A549 (cell line): ENCODE data around the gene RGS19. TPM values are rescaled to one million over a fixed set of nuclear protein-coding genes. Genes with fewer than 3 reads are reported as not detected.

Experiments
- ATAC-seq, 2 experiments: fragments of 200-7000 bp in 1 of 2; fragments of >200 bp in 1 of 2; cut with Nextera tagmentation in 1 of 2; cut with Tn5 transposase in 1 of 2; 3 replicates each; pipeline versions ENCODE4 v1.8.0 to v1.9.1; 2018 to 2020; ENCODE audit warnings: mild to moderate bottlenecking in 1 of 2, moderate library complexity in 1 of 2
- CTCF ChIA-PET: fragments of 300-600 bp; sonication (Branson Sonifier 250); formaldehyde crosslinking; extraction: SDS; loops from one replicate; lab custom pipeline; 2021; ENCODE audit warnings: antibody characterized with exemption, inconsistent platforms; lab: Yijun Ruan, JAX
- POLR2A ChIA-PET: fragments of 350-600 bp; formaldehyde crosslinking; extraction: SDS; loops from one replicate; lab custom pipeline; 2021; ENCODE audit warnings: antibody characterized with exemption, inconsistent platforms; lab: Yijun Ruan, JAX
- DNase-seq, 2 experiments: peaks; one replicate each; pipeline versions ENCODE4 v3.0.0 to v3.0.0-alpha.2; 2011 to 2016; ENCODE audit warnings: low read depth in 1 of 2, low spot score in 1 of 2
- FAIRE-seq: peaks from 2 replicates; lab custom pipeline; 2011; peaks lifted over from hg19 to GRCh38; lab: Jason Lieb, UNC
- H3K27ac ChIP-seq, 2 experiments: fragments of >200 bp; sonication (Bioruptor Twin); formaldehyde crosslinking; 3 replicates each; pipeline ENCODE4 v1.5.1; 2016 to 2017
- H3K4me1 ChIP-seq: fragments of >200 bp; sonication (Bioruptor Twin); formaldehyde crosslinking; 3 replicates; pipeline ENCODE4 v1.6.1; 2016
- H3K4me2 ChIP-seq: fragments of >200 bp; sonication (Bioruptor Twin); formaldehyde crosslinking; 3 replicates; pipeline ENCODE4 v1.6.1; 2016
- H3K4me3 ChIP-seq: fragments of >200 bp; sonication (Bioruptor Twin); formaldehyde crosslinking; 3 replicates; pipeline ENCODE4 v1.5.1; 2016
- H3K9me3 ChIP-seq: fragments of >200 bp; sonication (Bioruptor Twin); formaldehyde crosslinking; 3 replicates; pipeline ENCODE4 v1.6.1; 2016
- CHD4 ChIP-seq: fragments of 200-600 bp; sonication (generic); IDR thresholded peaks from 2 replicates; pipeline ENCODE4 v1.6.1; 2016; ENCODE audit warnings: antibody characterized with exemption, mild to moderate bottlenecking, borderline replicate concordance
- E2F6 ChIP-seq: IDR thresholded peaks from 2 replicates; pipeline ENCODE4 v1.6.1; 2012; ENCODE audit warnings: low read depth, borderline replicate concordance
- FOXS1 ChIP-seq: fragments of 250-450 bp; sonication (Bioruptor Pico); IDR thresholded peaks from 2 replicates; pipeline ENCODE4 v1.5.0; 2020; ENCODE audit warnings: mild to moderate bottlenecking, moderate library complexity
- HEYL ChIP-seq: fragments of 250-450 bp; sonication (Bioruptor Pico); IDR thresholded peaks from 2 replicates; pipeline ENCODE4 v1.8.0; 2021; ENCODE audit warnings: mild to moderate bottlenecking, moderate library complexity
- HMGXB4 ChIP-seq: fragments of 250-450 bp; sonication (Bioruptor Pico); IDR thresholded peaks from 2 replicates; pipeline ENCODE4 v1.5.0; 2021; ENCODE audit warnings: mild to moderate bottlenecking, moderate library complexity, borderline replicate concordance
- HOXB13 ChIP-seq: fragments of 250-450 bp; sonication (Bioruptor Pico); IDR thresholded peaks from 2 replicates; pipeline ENCODE4 v1.5.0; 2020; ENCODE audit warnings: low read depth, mild to moderate bottlenecking, moderate library complexity
- JUN ChIP-seq, 2 experiments: fragments of >200 bp; sonication (Bioruptor Twin); formaldehyde crosslinking; IDR thresholded peaks; 2 replicates in 1 of 2; 3 replicates in 1 of 2; pipeline ENCODE4 v1.6.1; 2016 to 2017
- MAFK ChIP-seq: fragments of 450-650 bp; IDR thresholded peaks from 2 replicates; pipeline ENCODE4 v1.6.1; 2014; ENCODE audit not compliant: partially characterized antibody
- MAX ChIP-seq: IDR thresholded peaks from 2 replicates; pipeline ENCODE4 v1.6.1; 2012
- MAZ ChIP-seq: fragments of 150-350 bp; IDR thresholded peaks from 2 replicates; pipeline ENCODE4 v1.6.1; 2014; ENCODE audit warnings: antibody characterized with exemption, low read depth, low read length, borderline replicate concordance
- MYC ChIP-seq: IDR thresholded peaks from 2 replicates; pipeline ENCODE4 v1.6.1; 2012; ENCODE audit warnings: mild to moderate bottlenecking, inconsistent platforms, low read length, improper control_type of control experiment, borderline replicate concordance
- NFE2L2 ChIP-seq: fragments of 150-350 bp; conservative IDR thresholded peaks from 2 replicates; pipeline ENCODE4 v1.6.1; 2014; ENCODE audit warnings: low read length
- PHF8 ChIP-seq: fragments of 200-600 bp; sonication (generic); IDR thresholded peaks from 2 replicates; pipeline ENCODE4 v1.6.1; 2016; ENCODE audit warnings: low read depth, mild to moderate bottlenecking, antibody characterized with exemption, moderate library complexity, borderline replicate concordance
- POLR2A ChIP-seq: IDR thresholded peaks from 2 replicates; pipeline ENCODE4 v1.6.1; 2012; ENCODE audit warnings: mild to moderate bottlenecking, low read length
- RAD21 ChIP-seq, 2 experiments: fragments of >200 bp in 1 of 2; sonication (Bioruptor Twin) in 1 of 2; formaldehyde crosslinking in 1 of 2; IDR thresholded peaks in 1 of 2; conservative IDR thresholded peaks in 1 of 2; 2 replicates in 1 of 2; 3 replicates in 1 of 2; pipeline ENCODE4 v1.6.1; 2012 to 2018; ENCODE audit warnings: inconsistent platforms in 1 of 2
- RFX5 ChIP-seq: fragments of 450-650 bp; IDR thresholded peaks from 2 replicates; pipeline ENCODE4 v1.7.1; 2014; ENCODE audit warnings: antibody characterized with exemption, mild to moderate bottlenecking, moderate library complexity
- TP53 ChIP-seq: fragments of 250-450 bp; sonication (Bioruptor Pico); IDR thresholded peaks from 2 replicates; pipeline ENCODE4 v1.5.0; 2021; ENCODE audit warnings: mild to moderate bottlenecking, moderate library complexity
- ZSCAN20 ChIP-seq: fragments of 250-450 bp; sonication (Bioruptor Pico); IDR thresholded peaks from 2 replicates; pipeline ENCODE4 v1.8.0; 2022; ENCODE audit warnings: mild to moderate bottlenecking, moderate library complexity
- WGBS: methylation state at CpG from one replicate; pipeline ENCODE4 v1.1.6; 2017; ENCODE audit errors: missing lambda C conversion rate; 5-methylcytosine and 5-hydroxymethylcytosine counted together
- polyA plus RNA-seq, 4 experiments: library from polyadenylated mRNA; depleted of rRNA in 3 of 4; stranded (reverse); fragments of >200 nt; fragmentation: RNase III in 1 of 4; extraction: RNeasy Plus Mini Kit Qiagen cat#74134 plus additional on column Dnase treatment in 1 of 4; gene quantifications; 2 replicates in 3 of 4; 3 replicates in 1 of 4; pipeline ENCODE4 v1.2.3, GENCODE V29; 2011 to 2017
- TF ChIP-seq, protein P1 (sequence below): fragments of 250-450 bp; sonication (Bioruptor Pico); IDR thresholded peaks from 2 replicates; pipeline ENCODE4 v1.5.0; 2020; ENCODE audit warnings: low read depth, mild to moderate bottlenecking, moderate library complexity
- TF ChIP-seq, protein P2 (sequence below): fragments of >200 bp; sonication (Bioruptor Twin); formaldehyde crosslinking; IDR thresholded peaks from 3 replicates; pipeline ENCODE4 v1.6.1; 2016

RGS19 gene
- polyA plus RNA-seq, 2 of the 4 experiments (the other 2 are of a cell fraction) = 13.8 to 18.8 TPM

DNA sequence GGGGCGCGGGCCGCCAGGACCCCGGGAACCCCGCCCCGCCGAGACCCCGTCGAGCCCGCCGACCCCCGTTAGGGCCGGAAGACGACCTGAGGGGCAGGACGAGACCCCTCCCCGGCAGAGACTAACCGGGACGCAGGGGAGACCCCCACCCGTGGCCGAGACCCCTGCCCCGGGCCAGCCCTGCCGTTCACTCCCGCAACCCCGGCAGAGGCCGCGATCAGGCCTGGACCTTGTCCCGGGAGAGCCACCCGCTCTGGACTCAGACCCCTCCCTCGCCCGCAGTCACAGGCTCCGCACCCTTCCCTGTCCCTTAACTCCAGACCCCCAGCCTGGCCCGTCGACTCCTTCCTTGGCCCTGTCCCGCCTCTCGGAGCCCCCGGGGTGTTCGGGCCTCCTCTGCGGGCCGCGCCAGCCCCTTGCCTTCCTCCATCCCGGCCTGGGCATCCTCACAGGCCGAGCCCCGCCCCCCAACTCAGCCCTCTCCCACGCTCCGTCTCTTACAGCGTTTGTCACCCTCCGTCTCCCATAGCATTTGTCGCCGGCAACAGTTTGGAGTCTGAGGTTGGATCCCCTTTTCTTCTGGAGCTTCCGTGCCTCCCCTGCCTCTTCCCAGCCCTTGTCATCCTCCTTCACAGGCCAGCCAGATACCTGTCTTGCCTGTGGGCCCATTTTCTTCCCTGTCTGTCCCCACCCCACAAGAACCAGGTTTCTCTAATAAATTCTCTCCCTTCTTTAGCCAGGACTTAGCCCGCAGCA is 15.8 kb downstream of the RGS19 start:
- 4% methylated on average over 29 of the region's 51 CpGs for WGBS
- Histone ChIP-seq H3K9me3 (no peaks in the 10 kb centered on the region), H3K27ac (peak overlapping the region; percentile 96 to 98), H3K4me1 (peaks cover 41% of the 10 kb centered on the region), H3K4me2 (peak overlapping the region; percentile 99), H3K4me3 (peak overlapping the region; percentile 97)
- ATAC-seq (peak in 1 of 2 experiments; percentile 27; a peak in 3 of 6 replicates), FAIRE-seq (no peak), DNase-seq (no peak)
- CTCF ChIA-PET = interaction anchor here (1.2 to 7.2 kb wide), 7 partner anchors 11 to 526 kb away, joined by 3 to 143 read pairs (median 7); partner anchors contain the start of gene C20orf204
- TF ChIP-seq RFX5 = no peak
- TF ChIP-seq TP53 = no peak
- no peak for TF ChIP-seq RAD21 (conservative IDR thresholded peaks at IDR 0.05 in 1 of 2, IDR thresholded peaks at IDR 0.05 in 1 of 2)
- TF ChIP-seq MAFK = no peak
- TF ChIP-seq CHD4 = no peak
- TF ChIP-seq NFE2L2 = no peak
- TF ChIP-seq MAZ = no peak
- TF ChIP-seq E2F6 = no peak
- TF ChIP-seq HEYL (CRISPR knock-in tag) = no peak
- TF ChIP-seq FOXS1 = no peak
- TF ChIP-seq HOXB13 (CRISPR knock-in tag) = no peak
- no peak for TF ChIP-seq ZSCAN20
- no peak for TF ChIP-seq HMGXB4 (CRISPR knock-in tag)
- POLR2A ChIA-PET = interaction anchor here (0.6 to 1.9 kb wide), 12 partner anchors 8 to 543 kb away, joined by 3 to 29 read pairs (median 4); partner anchors contain the start of genes OPRL1, PPDPF, PRPF6 and RGS19

GRCh38 chr20:64062596-64063388 is 16.5 kb downstream of the RGS19 start, which contains the start of gene TCEA2:
TCEA2 (plus strand) TSS chr20:64063198; CDS start chr20:64063313, 115 bp downstream.
- no peak for FAIRE-seq
- peak within 1 kb of the TSS; percentile 96 to 98 for H3K27ac ChIP-seq
- H3K4me2 ChIP-seq = peak within 1 kb of the TSS; percentile 99
- no peaks in the 10 kb centered on the region for H3K9me3 ChIP-seq
- peak; percentile 96 for DNase-seq
- H3K4me3 ChIP-seq = peak within 1 kb of the TSS; percentile 97
- ChIA-PET POLR2A (interaction anchor here (0.6 to 1.9 kb wide), 10 partner anchors 9 to 542 kb away, joined by 3 to 29 read pairs (median 6); partner anchors contain the start of genes OPRL1, PPDPF, RGS19 and SOX18), CTCF (interaction anchor here (0.7 to 7.2 kb wide), 7 partner anchors 10 to 525 kb away, joined by 3 to 143 read pairs (median 5); partner anchors contain the start of gene C20orf204)
- TF ChIP-seq HEYL (CRISPR knock-in tag) = no peak
- peak; percentile 85 for TF ChIP-seq MAX
- peak; percentile 90 for TF ChIP-seq MYC
- TF ChIP-seq, protein P1, sequence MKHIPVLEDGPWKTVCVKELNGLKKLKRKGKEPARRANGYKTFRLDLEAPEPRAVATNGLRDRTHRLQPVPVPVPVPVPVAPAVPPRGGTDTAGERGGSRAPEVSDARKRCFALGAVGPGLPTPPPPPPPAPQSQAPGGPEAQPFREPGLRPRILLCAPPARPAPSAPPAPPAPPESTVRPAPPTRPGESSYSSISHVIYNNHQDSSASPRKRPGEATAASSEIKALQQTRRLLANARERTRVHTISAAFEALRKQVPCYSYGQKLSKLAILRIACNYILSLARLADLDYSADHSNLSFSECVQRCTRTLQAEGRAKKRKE (CRISPR knock-in tag) = no peak
- no peak for TF ChIP-seq MAZ
- peak; percentile 56 for TF ChIP-seq POLR2A
- TF ChIP-seq, protein P2, sequence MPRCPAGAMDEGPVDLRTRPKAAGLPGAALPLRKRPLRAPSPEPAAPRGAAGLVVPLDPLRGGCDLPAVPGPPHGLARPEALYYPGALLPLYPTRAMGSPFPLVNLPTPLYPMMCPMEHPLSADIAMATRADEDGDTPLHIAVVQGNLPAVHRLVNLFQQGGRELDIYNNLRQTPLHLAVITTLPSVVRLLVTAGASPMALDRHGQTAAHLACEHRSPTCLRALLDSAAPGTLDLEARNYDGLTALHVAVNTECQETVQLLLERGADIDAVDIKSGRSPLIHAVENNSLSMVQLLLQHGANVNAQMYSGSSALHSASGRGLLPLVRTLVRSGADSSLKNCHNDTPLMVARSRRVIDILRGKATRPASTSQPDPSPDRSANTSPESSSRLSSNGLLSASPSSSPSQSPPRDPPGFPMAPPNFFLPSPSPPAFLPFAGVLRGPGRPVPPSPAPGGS = peak; percentile 78
- TF ChIP-seq PHF8 = peak; percentile 91
- TF ChIP-seq JUN (IDR thresholded peaks at IDR 0.05) = peak in 1 of 2 experiments; percentile 81; a peak in 3 of 5 replicates
- WGBS = 4% methylated on average over 22 of the region's 85 CpGs
- ATAC-seq = peak; percentile 83 to 91
- peaks cover 49% of the 10 kb centered on the region for H3K4me1 ChIP-seq
